Thoracic aorta (tissue), 2 donors: Measurements from ENCODE around the gene LNX1. TPM values are rescaled to one million over a fixed set of nuclear protein-coding genes. Genes with fewer than 3 reads are reported as not detected.

ENCODE experiments used
- ATAC-seq: fragments of 150-250 bp; one replicate; pipeline ENCODE4 v1.8.0; 2017; ENCODE audit warnings: low read depth; ENCODE audit not compliant: insufficient number of reproducible peaks, low FRiP score
- DNase-seq: peaks from one replicate; pipeline ENCODE4 v3.0.0-alpha.2; 2020; ENCODE audit warnings: low spot score
- H3K27ac ChIP-seq, 2 donors: fragments of 200-600 bp; sonication (generic); 1 replicate in 1 of 2; 2 replicates in 1 of 2; pipeline ENCODE4 v1.5.1; 2016; ENCODE audit warnings: mild to moderate bottlenecking in 2 of 2, moderate library complexity in 2 of 2
- H3K27me3 ChIP-seq: fragments of 200-600 bp; sonication (generic); replicated peaks from 2 replicates; pipeline ENCODE4 v1.6.0; 2016; ENCODE audit warnings: mild to moderate bottlenecking; ENCODE audit not compliant: insufficient read depth
- H3K36me3 ChIP-seq: fragments of 200-600 bp; sonication (generic); one replicate; pipeline ENCODE4 v1.5.1; 2016
- H3K4me1 ChIP-seq, 2 donors: fragments of 200-600 bp; sonication (generic); 1 replicate in 1 of 2; 2 replicates in 1 of 2; pipeline versions ENCODE4 v1.5.1 to v1.6.0; 2016; ENCODE audit warnings: low read depth in 2 of 2, mild to moderate bottlenecking in 1 of 2; ENCODE audit not compliant: control insufficient read depth in 1 of 2
- H3K4me3 ChIP-seq: fragments of 200-600 bp; sonication (generic); 2 replicates; pipeline ENCODE4 v1.5.1; 2016; ENCODE audit warnings: mild to moderate bottlenecking
- H3K9me3 ChIP-seq: fragments of 200-600 bp; sonication (generic); 2 replicates; pipeline ENCODE4 v1.5.1; 2016
- CTCF ChIP-seq: fragments of 200-600 bp; sonication (generic); IDR thresholded peaks from one replicate; pipeline ENCODE4 v1.5.1; 2019; ENCODE audit warnings: antibody characterized with exemption
- total RNA-seq, 2 donors: library from RNA; depleted of rRNA; stranded (reverse); fragments of >200 nt; gene quantifications; one replicate each; pipeline versions ENCODE4 v1.1.0 to v1.2.3, GENCODE V29; 2016

LNX1 gene
- total RNA-seq, 2 donors from 2014 or later = 12.6 to 24.1 TPM

GRCh38 chr4:53602390-53602789 is 11.1 kb upstream of the LNX1 start:
- Histone ChIP-seq H3K36me3 (no peaks in the 10 kb centered on the region), H3K4me3 (no peak overlapping the region), H3K27ac (no peak overlapping the region), H3K27me3 (no peaks in the 10 kb centered on the region), H3K4me1 (peaks cover 0 to 7% of the 10 kb centered on the region in 2 donors), H3K9me3 (no peaks in the 10 kb centered on the region)
- TF ChIP-seq CTCF = no peak
- ATAC-seq (no peak), DNase-seq (no peak)

DNA sequence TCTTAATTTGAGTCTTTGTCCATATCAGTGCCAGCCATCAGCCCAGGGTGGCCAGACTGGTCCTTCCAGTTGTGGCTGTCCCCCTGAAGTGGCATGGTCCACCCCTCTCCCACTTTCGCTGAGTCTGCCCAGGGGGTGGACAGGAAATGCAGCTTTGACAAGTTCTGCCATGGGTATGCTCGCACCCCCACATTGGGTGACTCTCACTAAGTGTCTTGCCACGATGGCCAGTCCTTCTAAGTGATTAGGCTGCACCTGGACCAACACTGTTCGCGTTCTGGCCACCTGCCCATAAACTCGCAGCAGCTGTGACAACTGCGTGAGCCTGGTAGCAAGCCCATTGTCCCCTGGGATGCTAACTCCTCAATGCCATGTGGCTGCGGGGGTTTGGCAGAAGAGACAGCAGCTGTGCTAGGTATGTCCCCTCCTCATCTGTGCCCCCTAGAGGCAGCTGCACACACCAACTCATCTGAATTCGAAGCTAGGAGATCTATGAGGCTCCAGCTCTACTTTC is 10.0 kb upstream of the LNX1 start:
- TF ChIP-seq CTCF = no peak
- H3K9me3 ChIP-seq = no peaks in the 10 kb centered on the region
- peaks cover 0 to 7% of the 10 kb centered on the region in 2 donors for H3K4me1 ChIP-seq
- H3K27ac ChIP-seq = no peak overlapping the region
- DNase-seq = no peak
- H3K36me3 ChIP-seq = no peaks in the 10 kb centered on the region
- no peaks in the 10 kb centered on the region for H3K27me3 ChIP-seq
- H3K4me3 ChIP-seq = no peak overlapping the region
- no peak for ATAC-seq

DNA sequence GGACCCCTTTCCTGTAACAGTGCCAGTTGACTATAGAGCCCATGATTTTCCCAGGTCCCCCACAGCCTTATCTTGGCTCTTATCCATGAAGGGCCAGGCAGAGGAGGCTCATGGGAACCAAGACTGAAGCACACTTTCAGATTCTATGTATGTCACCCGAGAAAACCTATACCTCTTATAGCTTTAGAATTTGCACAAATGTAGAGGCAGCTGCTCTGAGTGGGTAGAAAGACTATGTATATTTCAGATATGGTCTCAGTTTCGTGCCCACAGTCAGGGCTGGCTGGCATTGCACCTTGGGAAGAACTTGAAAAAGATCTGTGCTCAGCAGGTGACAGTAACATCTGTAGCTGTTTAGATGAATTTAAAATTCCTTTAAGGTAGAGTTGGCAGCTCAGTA is 8.3 kb upstream of the LNX1 start:
- Histone ChIP-seq H3K36me3 (no peaks in the 10 kb centered on the region), H3K4me3 (peak overlapping the region; percentile 27), H3K27ac (no peak overlapping the region), H3K9me3 (no peaks in the 10 kb centered on the region), H3K4me1 (peaks cover 0 to 7% of the 10 kb centered on the region in 2 donors), H3K27me3 (no peaks in the 10 kb centered on the region)
- no peak for DNase-seq
- no peak for ATAC-seq
- TF ChIP-seq CTCF = no peak

DNA sequence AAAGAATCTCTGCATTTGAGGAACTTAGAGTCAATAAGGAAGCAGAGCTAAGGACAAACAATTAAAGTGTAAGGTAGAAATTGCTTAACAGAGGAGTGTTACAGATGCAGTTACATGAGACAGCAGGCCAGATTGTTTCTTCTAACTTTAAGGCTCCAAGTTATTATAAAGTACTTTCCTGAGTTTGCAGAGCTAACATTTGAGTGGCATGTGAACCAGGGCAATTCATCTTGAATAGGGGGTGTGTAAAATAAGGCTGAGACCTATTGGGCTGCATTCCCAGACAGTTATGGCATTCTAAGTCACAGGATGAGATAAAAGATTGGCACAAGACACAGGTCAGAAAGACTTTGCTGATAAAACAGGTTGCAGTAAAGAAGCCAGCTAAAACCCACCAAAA is 7.6 kb upstream of the LNX1 start:
- Histone ChIP-seq H3K4me3 (peak overlapping the region; percentile 27), H3K4me1 (peaks cover 0 to 7% of the 10 kb centered on the region in 2 donors), H3K27me3 (no peaks in the 10 kb centered on the region), H3K9me3 (no peaks in the 10 kb centered on the region), H3K27ac (no peak overlapping the region), H3K36me3 (no peaks in the 10 kb centered on the region)
- ATAC-seq (no peak), DNase-seq (no peak)
- no peak for TF ChIP-seq CTCF

DNA sequence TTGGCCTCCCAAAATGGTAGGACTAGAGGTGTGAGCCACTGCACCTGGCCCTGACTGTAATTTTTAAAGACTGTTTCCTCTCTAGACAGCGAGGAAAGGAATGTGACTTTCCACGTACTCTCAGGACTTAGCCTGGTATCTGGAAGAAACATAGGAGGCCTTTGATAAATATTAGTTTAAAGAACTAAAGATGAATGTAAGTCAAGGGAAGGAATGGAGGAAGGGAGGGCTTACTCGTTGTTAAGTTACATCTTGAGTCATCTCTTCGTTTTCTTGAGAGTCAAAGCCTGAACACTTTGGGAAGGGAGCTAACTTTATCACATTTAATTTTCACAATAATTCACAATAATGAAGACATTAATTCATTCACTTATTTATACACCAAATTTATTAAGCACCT is 7.2 kb upstream of the LNX1 start:
- no peak overlapping the region for H3K27ac ChIP-seq
- ATAC-seq (no peak), DNase-seq (no peak)
- no peaks in the 10 kb centered on the region for H3K9me3 ChIP-seq
- H3K36me3 ChIP-seq = no peaks in the 10 kb centered on the region
- H3K27me3 ChIP-seq = no peaks in the 10 kb centered on the region
- no peak for TF ChIP-seq CTCF
- peaks cover 0 to 7% of the 10 kb centered on the region in 2 donors for H3K4me1 ChIP-seq
- no peak overlapping the region for H3K4me3 ChIP-seq
